AML-193 (cell line): Measurements from ENCODE around the gene GALR2.
"Not testable (repeated sequence)": the region's sequence is repeated elsewhere in the genome, so short reads cannot be mapped to it uniquely, and the experiment has no call there.

ENCODE experiments used
- DNase-seq, 2 experiments: peaks; one replicate each; lab custom pipeline; 2025; lab: John Stamatoyannopoulos, UW

Gene GALR2

DNA sequence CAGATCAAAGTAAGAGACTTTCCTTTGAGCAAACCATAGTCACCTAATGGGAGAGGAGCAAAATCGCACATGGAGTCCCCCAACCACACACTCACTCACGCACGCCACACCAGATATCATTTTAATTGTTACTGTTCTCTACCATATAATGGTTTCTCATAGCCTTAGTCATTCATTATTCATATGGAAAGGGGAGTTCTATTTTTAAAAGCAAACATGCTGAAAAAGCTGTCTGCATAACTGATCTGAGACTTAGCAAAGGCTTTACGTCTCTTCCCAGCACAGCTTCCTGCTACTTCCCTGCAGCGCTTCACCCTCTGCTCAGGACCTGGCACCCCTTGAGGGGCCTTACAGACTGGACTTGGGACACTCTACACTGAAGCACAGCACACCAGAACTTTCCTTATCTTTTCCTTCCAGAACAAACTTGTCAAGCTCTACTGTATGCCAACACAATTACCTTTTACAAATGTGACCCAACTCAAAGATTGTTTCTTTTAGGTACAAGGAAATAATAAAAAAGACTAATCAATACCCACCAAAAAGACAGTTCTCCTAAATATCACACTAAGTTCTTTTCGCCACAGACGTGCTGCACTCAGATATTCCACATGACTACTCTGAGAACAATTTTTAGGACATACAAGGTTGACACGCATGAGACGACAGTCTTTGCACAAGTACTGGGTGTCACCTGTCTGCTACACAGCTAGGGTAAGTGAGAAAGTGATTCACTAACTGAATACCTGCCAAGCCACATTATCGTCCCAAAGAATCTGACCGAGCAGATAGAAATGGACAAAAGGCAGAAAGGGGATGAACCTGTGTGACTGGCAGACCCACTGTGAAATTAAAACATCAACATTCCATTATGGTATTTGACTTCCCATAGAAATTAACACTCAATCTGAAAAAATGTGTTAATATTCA lies 23.8 kb upstream of the GALR2 start:
- DNase-seq: no peak

DNA sequence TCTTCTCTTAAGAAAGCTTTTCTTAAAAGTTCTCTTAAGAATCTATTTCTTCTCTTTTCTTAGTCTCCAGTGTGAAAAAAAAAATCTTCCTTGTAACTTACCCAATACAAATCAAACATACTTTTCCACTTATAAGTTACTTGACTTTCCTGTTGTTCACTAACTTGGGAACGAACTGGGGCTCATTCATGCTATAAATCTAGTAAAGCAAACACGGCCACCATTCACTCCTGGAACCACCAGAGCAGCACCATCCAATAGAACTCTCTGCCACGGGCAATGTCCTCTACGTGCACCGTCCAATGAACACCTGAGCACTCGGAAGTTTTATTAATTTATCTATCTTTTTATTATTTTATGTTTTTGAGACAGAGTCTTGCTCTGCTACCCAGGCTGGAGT lies 23.0 kb upstream of the GALR2 start:
- no peak for DNase-seq

DNA sequence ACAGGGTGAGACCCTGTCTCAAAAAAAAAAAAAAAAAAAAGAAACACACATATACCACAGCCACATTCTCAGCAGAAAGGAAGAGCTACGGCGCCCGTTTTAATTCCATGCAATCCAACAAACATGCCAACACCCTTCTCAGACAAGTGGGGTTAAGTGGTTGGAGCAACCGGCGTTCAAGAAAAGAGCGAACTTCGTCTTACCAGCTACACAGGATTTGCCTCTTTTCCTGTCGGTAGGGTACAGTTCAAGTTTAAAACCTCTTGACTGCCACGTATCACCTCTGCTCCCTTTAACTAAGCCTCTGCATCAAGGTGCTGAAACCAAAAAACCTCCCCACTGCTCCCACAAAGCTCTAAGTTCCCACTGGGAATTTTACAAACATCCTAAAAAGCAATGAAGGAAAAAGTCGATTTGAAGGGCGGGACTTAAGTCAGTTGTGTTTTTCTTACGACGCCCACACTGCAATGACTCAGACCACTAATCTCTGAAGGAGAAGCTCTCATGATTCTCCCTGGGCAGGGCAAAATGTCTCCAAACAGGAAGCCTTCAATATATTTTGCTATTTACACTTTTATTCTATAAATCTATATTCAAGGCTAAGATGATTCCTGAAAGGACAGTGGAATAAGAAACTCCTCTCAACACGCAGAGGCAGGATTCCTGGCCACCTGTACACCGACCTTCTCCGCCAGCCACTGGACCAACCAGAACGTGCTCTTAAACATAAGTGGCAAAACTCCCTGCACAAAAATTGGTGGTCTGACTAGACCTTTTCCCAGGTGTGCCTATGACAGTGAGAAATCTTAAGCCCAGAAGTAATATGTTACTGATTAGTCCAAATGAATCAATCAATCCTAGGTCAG lies 21.1 kb upstream of the GALR2 start:
- no peak for DNase-seq

- DNase-seq: no peak
These were observed 20.5 kb upstream of the GALR2 start for GRCh38 chr17:76054112-76054476.

DNA sequence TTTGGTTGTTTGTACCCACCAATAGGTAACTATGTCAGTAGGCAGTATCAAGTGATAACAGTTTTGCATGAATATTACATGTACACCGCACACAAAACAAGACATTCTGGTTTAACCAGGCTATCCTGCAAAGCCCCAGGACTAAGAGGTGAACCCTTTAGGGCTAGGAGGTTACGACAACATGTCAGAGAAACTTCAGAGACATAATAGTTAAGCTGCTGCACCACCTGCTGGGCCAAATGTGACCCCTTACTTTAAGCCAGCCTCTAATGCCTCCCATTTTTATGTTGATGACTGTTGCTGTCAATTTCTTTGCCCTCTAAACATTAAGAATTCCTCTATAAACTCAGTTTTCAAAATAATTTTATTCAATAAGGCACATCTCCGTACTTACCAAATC lies 17.7 kb upstream of the GALR2 start:
- no peak for DNase-seq

DNA sequence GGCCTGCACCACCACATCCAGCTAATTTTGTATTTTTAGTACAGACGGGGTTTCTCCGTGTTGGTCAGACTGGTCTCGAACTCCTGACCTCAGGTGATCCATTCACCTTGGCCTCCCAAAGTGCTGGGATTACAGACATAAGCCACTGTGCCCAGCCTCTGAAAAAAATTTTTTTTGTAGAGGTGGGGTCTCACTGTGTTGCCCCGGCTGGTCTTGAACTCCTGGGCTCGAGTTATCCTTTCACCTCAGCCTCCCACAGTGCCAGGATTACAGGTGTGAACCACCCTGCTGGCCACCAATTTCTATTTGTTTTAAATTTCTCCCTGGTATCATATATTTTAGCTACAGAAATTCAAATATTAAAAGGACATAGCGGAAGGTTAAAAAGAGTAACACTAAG lies 16.3 kb upstream of the GALR2 start:
- DNase-seq: not testable (repeated sequence)

GRCh38 chr17:76063875-76064546 lies 10.6 kb upstream of the GALR2 start:
- no peak for DNase-seq

DNA sequence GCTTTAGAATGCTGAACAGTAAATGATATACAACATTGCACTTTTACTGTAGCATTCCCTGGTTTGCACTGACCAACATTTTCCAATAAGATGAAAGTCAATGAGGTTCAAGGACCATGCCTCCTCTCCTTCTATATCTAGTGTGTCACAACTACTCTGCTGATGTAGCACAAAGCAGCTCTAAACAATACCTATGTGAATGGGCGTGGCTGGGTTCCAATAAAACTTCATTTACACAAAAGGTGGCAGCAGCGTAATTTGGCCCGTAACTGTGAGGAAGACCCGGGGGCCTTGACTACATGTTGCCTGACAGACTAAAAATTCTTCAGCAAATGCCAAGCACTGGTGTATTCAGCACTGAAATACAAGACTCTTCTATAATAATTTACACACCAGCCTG lies 8.8 kb upstream of the GALR2 start:
- DNase-seq: no peak

DNA sequence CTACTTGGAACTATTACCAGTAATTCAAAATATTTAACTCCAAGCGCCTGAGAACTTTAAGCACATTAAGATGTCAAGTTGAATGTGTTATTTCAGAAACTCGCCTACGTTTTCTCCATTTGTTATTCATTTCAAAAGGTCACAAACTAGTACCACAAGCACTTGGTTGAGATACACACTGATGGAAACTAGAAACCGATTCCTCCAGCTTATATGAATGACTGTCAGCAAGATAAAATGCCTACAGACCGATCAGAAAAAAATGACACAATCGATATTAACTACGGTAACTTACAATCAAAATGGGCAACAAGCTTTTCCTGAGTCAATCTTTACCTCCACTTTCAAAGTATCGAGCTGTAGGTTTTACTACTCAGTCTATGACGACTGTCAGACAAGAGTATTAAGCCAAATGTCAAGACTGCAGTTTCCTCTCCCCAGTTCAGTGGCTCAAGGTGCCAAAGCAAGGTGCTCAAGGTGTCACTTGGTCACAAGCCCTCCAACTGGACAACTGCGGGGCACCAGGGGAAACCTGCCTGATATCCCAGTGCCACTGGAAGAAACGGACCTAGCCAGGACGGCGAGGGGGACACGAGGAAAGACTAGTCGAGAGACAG lies 2.9 kb upstream of the GALR2 start:
- no peak for DNase-seq

- peak; percentile 91 to 92 for DNase-seq
These were observed 2.3 kb upstream of the GALR2 start, which contains the start of gene SRP68 for GRCh38 chr17:76072148-76072858. Gene SRP68 (minus strand): TSS chr17:76072517. CDS start chr17:76072491, 26 bp downstream.

DNA sequence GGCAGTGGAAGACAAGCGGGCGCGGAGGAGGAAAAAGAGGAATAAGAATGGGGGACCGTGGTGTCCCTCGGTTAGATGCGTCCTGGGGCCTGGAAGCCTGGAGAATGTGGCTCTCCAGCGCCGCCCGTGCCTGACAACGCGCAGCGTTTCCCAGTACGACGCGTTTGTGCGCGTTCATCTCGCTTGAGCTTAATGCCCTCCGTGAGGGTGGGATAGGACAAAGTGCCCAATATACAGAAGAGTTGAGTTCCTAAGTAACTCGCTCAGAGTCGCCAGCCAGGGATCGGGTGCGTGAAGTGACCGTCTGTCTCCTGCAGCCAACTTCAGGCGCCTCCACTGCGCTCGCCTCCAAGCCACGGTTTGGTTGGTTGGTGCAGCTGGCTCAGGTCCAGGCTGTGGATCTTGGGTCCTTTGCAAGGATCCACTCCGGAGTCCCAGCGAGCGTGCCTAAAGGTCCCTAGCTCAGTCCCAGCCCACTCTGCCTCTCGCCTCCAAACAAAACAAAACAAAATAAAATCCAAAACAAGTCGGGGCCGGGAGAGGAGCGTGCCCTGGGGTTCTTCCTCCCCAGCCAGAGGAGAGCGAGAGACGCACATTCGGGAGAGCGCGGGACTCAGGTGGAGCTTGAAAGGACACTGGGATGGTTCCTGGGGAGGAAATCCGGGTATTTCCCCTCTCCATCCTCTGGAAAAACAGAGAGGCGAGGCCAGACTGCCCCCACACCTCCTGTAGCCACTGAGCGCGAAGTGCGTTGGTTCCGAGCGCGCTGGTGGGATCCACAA lies 974 bp downstream of the GALR2 start:
- no peak for DNase-seq

- no peak for DNase-seq
These were observed 1.7 kb downstream of the GALR2 start for GRCh38 chr17:76076146-76076764.

DNA sequence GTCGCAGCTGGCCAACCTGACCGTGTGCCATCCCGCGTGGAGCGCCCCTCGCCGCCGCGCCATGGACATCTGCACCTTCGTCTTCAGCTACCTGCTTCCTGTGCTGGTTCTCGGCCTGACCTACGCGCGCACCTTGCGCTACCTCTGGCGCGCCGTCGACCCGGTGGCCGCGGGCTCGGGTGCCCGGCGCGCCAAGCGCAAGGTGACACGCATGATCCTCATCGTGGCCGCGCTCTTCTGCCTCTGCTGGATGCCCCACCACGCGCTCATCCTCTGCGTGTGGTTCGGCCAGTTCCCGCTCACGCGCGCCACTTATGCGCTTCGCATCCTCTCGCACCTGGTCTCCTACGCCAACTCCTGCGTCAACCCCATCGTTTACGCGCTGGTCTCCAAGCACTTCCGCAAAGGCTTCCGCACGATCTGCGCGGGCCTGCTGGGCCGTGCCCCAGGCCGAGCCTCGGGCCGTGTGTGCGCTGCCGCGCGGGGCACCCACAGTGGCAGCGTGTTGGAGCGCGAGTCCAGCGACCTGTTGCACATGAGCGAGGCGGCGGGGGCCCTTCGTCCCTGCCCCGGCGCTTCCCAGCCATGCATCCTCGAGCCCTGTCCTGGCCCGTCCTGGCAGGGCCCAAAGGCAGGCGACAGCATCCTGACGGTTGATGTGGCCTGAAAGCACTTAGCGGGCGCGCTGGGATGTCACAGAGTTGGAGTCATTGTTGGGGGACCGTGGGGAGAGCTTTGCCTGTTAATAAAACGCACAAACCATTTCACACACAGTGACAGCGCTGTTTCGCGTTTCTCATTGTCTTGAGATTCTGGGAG lies 2.4 kb downstream of the GALR2 start:
- DNase-seq: no peak

DNA sequence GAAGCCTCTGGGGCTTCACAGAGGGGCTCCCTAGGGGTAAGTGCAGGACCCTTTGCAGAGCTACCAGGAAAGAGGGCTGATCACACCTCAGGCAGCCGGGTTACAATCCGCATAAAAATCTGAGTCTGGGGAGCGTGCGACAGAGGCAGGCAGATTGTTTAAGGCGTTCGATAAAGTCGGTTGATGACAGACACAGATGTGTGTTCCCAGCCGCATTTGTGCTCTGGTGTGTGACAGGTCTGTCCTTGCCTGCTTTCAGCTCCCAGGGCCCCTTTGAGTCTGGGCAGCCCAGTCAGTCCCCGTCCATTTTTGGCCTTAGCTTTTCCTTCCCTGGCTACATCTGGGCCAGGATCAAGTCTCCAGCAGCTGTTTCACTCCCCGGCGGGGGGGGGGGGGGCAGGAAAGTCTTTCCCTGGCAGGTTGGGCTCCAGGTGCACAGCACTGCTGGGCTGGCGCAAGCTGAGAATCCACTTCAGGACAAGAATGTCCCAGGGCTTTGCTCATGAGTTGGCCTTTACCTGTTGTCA lies 3.1 kb downstream of the GALR2 start:
- DNase-seq: no peak

DNA sequence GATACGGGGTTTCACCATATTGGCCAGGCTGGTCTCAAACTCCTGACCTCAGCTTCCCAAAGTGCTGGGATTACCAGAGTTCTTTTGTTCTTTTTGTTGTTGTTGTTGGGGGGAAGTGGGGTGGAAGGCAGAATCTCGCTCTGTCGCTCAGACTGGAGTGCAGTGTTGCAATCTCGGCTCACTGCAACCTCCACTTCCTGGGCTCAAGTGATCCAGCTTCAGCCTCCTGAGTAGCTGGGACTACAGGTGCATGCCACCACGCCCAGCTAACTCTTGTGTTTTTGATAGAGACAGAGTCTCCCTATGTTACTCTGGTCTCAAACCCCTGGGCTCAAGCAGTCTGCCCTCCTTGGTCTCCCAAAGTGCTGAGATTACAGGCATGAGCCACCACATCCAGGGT lies 3.8 kb downstream of the GALR2 start:
- DNase-seq: not testable (repeated sequence)

GRCh38 chr17:76078860-76079534 lies 4.4 kb downstream of the GALR2 start, which contains the start of gene ZACN:
Gene ZACN (plus strand): TSS chr17:76079182. CDS start chr17:76079265, 83 bp downstream.
- DNase-seq: no peak

GRCh38 chr17:76079535-76079955 lies 5.0 kb downstream of the GALR2 start:
- no peak for DNase-seq
